AG04449 (cell line): Measurements from ENCODE around the gene TOP2B.

Experiments
- CTCF ChIA-PET: fragments of 350-600 bp; formaldehyde crosslinking; extraction: SDS; loops from one replicate; lab custom pipeline; 2021; ENCODE audit warnings: antibody characterized with exemption; lab: Yijun Ruan, JAX
- POLR2A ChIA-PET: fragments of 400-600, 350-600 bp; formaldehyde crosslinking; extraction: SDS; loops from one replicate; lab custom pipeline; 2020; ENCODE audit warnings: antibody characterized with exemption, inconsistent platforms; lab: Yijun Ruan, JAX
- DNase-seq: peaks from one replicate; pipeline ENCODE4 v3.0.0-alpha.2; 2010; ENCODE audit warnings: low read depth, low spot score
- H3K4me3 ChIP-seq: 2 replicates; pipeline ENCODE4 v1.5.1; 2011; ENCODE audit warnings: low read depth, mild to moderate bottlenecking, control low read depth, low read length
- CTCF ChIP-seq: IDR thresholded peaks from one replicate; pipeline ENCODE4 v1.5.1; 2011; ENCODE audit warnings: mild to moderate bottlenecking, moderate library complexity, low read length, control low read depth, inconsistent platforms; ENCODE audit not compliant: insufficient read depth; ENCODE audit errors: missing control alignments

Gene TOP2B

GRCh38 chr3:25706213-25706612 lies 41.5 kb upstream of the TOP2B start:
- DNase-seq: no peak
- no peak overlapping the region for H3K4me3 ChIP-seq
- ChIA-PET CTCF (no interaction called here), POLR2A (no interaction called here)
- TF ChIP-seq CTCF: no peak

- no peak for TF ChIP-seq CTCF
- POLR2A ChIA-PET: no interaction called here
Observed at GRCh38 chr3:25697553-25697952, 32.8 kb upstream of the TOP2B start.

DNA sequence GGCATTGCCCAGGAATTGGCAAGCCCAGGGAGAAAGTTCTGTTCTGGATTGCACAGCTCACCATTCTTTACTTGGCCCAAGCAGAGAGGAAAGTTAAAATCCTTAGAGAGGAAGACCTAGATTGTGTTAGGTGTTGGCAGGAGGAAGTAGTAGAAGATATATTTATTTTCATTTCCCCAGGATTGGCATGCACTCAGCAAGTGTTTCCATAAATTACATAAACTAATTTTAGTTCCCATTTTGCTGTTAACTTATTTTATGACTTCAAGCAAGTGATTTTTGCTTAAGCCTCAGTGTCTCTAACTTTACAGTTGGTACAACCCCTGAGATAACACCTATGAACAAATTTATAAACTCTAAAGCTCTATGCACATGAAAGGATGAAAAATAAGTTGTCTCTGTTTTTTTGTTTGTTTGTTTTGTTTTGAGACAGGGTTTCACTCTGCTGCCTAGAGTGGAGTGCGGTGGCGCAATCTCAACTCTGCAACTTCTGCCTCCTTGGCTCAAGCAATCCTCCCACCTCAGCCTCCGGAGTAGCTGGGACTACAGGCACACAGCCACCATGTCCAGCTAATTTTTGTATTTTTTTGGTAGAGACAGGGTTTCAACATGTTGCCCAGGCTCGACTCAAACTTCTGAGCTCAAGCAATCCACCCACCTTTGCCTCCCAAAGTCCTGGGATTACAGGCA lies 31.2 kb upstream of the TOP2B start:
- CTCF ChIA-PET: no interaction called here
- DNase-seq: no peak
- TF ChIP-seq CTCF: no peak
- no peak overlapping the region for H3K4me3 ChIP-seq
- POLR2A ChIA-PET: no interaction called here

More at GRCh38 chr3:25697553-25697952, 32.8 kb upstream of the TOP2B start:
- H3K4me3 ChIP-seq: no peak overlapping the region
- DNase-seq: no peak
- CTCF ChIA-PET: interaction anchor here (0.8 to 0.9 kb wide), 2 partner anchors 9 to 50 kb away, joined by 3 read pairs; no protein-coding TSS in a partner anchor

GRCh38 chr3:25693238-25693637 lies 28.5 kb upstream of the TOP2B start:
- ChIA-PET POLR2A (no interaction called here), CTCF (no interaction called here)
- no peak for TF ChIP-seq CTCF
- DNase-seq: no peak
- H3K4me3 ChIP-seq: no peak overlapping the region

GRCh38 chr3:25692341-25692740 lies 27.6 kb upstream of the TOP2B start:
- ChIA-PET POLR2A (no interaction called here), CTCF (no interaction called here)
- H3K4me3 ChIP-seq: no peak overlapping the region
- no peak for TF ChIP-seq CTCF
- DNase-seq: no peak

DNA sequence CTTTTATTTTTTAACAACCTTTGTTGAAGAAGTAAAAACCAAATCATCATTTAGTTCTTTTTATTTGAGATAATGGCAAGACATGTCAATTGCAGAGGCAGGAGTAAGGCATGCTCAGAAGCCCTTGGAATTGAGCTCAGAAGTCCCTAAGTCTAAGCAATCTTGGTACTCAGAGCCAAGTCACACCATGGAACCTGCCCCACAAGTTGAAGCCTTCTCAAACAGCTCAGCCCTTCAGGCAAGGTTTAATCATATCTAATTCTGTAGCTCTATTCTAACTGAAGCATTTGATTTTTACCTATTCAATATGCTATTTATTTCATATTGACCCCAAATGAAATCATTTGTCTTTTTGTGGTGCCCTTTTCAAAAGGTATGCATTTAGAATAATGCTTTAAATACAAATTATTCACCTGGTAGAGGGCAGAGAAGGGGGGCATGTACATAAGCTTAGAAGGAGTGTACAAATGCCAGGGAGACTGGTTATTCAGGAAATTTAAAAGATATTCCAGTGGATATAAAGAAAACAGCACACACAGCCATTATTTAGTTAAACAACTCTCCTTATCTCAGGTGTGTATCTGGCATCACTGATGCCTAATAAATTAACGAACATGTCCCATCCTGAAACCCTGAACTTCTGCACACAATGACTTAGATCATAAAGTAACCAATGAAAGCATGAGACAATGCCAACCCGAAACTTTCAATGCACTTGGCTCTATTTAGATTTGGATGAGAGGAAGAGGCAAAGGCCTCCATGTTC lies 26.2 kb upstream of the TOP2B start:
- no peak for TF ChIP-seq CTCF
- CTCF ChIA-PET: no interaction called here
- POLR2A ChIA-PET: no interaction called here
- no peak overlapping the region for H3K4me3 ChIP-seq
- DNase-seq: no peak
